Thyroid gland (tissue), 4 donors: ENCODE results near the gene ST8SIA2. TPM values are rescaled to one million over a fixed set of nuclear protein-coding genes. Genes with fewer than 3 reads are reported as not detected.

Experiments used
- DNase-seq, 2 donors: peaks; one replicate each; pipeline ENCODE4 v3.0.0-alpha.2; 2019
- H3K27ac ChIP-seq, 3 donors: fragments of 200-600 bp; sonication (generic); 1 replicate in 2 of 3; 2 replicates in 1 of 3; pipeline ENCODE4 v1.5.1; 2016 to 2019; ENCODE audit warnings: mild to moderate bottlenecking in 1 of 3, moderate library complexity in 1 of 3
- H3K27me3 ChIP-seq: fragments of 200-600 bp; sonication (generic); one replicate; pipeline ENCODE4 v1.5.1; 2019
- H3K36me3 ChIP-seq, 2 donors: fragments of 200-600 bp; sonication (generic); one replicate each; pipeline ENCODE4 v1.5.1; 2016 to 2019
- H3K4me1 ChIP-seq, 2 donors: fragments of 200-600 bp; sonication (generic); one replicate each; pipeline ENCODE4 v1.5.1; 2017 to 2019
- H3K4me3 ChIP-seq, 3 donors: fragments of 200-600 bp; sonication (generic); replicated peaks in 1 of 3; 1 replicate in 2 of 3; 2 replicates in 1 of 3; pipeline ENCODE4 v1.5.1; 2016; ENCODE audit warnings: mild to moderate bottlenecking in 1 of 3
- H3K9me3 ChIP-seq: fragments of 200-600 bp; sonication (generic); one replicate; pipeline ENCODE4 v1.5.1; 2017
- CTCF ChIP-seq, 6 experiments: fragments of 200-600 bp in 3 of 6; fragments of 450-650 bp in 3 of 6; sonication (generic) in 3 of 6; IDR thresholded peaks; one replicate each; pipeline ENCODE4 v1.5.1; 2016 to 2019; ENCODE audit warnings: antibody characterized with exemption in 6 of 6, mild to moderate bottlenecking in 2 of 6, inconsistent platforms in 1 of 6, moderate library complexity in 1 of 6
- POLR2A ChIP-seq, 2 donors: fragments of 450-650 bp; IDR thresholded peaks; one replicate each; pipeline ENCODE4 v1.6.1; 2017; ENCODE audit warnings: antibody characterized with exemption in 2 of 2, mild to moderate bottlenecking in 2 of 2, moderate library complexity in 1 of 2
- WGBS, 2 donors: methylation state at CpG; one replicate each; pipeline ENCODE4 v1.1.5; 2017; 5-methylcytosine and 5-hydroxymethylcytosine counted together
- intact Hi-C: fragments of 100-400 bp; cut with DNase I; formaldehyde crosslinking; loops from one replicate; pipeline ENCODE4 v1.15.1; 2023
- total RNA-seq, 4 donors: library from RNA; depleted of rRNA; stranded (reverse); fragments of >200 nt; gene quantifications; one replicate each; pipeline ENCODE4 v1.2.3, GENCODE V29; 2016

ST8SIA2 gene
- total RNA-seq, 4 donors from 2014 or later, result under 0.01 to 4.3 TPM; not detected in 2

GRCh38 chr15:92462424-92463125, 68.9 kb downstream of the ST8SIA2 start:
- TF ChIP-seq POLR2A (IDR thresholded peaks at IDR 0.05) (no peak), CTCF (IDR thresholded peaks at IDR 0.05) (no peak)
- Histone ChIP-seq H3K27me3 (no peaks in the 10 kb centered on the region), H3K4me1 (no peaks in the 10 kb centered on the region), H3K36me3 (no peaks in the 10 kb centered on the region), H3K27ac (no peak overlapping the region), H3K9me3 (no peaks in the 10 kb centered on the region), H3K4me3 (no peak overlapping the region)
- no peak for DNase-seq
- WGBS, 2 donors, result 80 to 89% methylated on average over 2 of the region's 2 CpGs
- intact Hi-C loops, result no loop called here

- no peaks in the 10 kb centered on the region for H3K9me3 ChIP-seq
- intact Hi-C loops, result no loop called here
- TF ChIP-seq POLR2A (IDR thresholded peaks at IDR 0.05) (no peak), CTCF (IDR thresholded peaks at IDR 0.05) (no peak)
- no peak overlapping the region for H3K4me3 ChIP-seq
- 71 to 91% methylated on average over 5 of the region's 5 CpGs for WGBS, 2 donors
- no peaks in the 10 kb centered on the region for H3K4me1 ChIP-seq
- no peaks in the 10 kb centered on the region for H3K36me3 ChIP-seq
- H3K27ac ChIP-seq, result no peak overlapping the region
- DNase-seq, result no peak
- no peaks in the 10 kb centered on the region for H3K27me3 ChIP-seq
Observed at GRCh38 chr15:92463352-92463751, 69.7 kb downstream of the ST8SIA2 start.

GRCh38 chr15:92463826-92464225, 70.1 kb downstream of the ST8SIA2 start:
- intact Hi-C loops, result no loop called here
- 88 to 89% methylated on average over 7 of the region's 7 CpGs for WGBS, 2 donors
- H3K27ac ChIP-seq, result no peak overlapping the region
- no peaks in the 10 kb centered on the region for H3K36me3 ChIP-seq
- no peaks in the 10 kb centered on the region for H3K27me3 ChIP-seq
- TF ChIP-seq POLR2A (IDR thresholded peaks at IDR 0.05) (no peak), CTCF (IDR thresholded peaks at IDR 0.05) (no peak)
- no peak overlapping the region for H3K4me3 ChIP-seq
- no peaks in the 10 kb centered on the region for H3K9me3 ChIP-seq
- no peaks in the 10 kb centered on the region for H3K4me1 ChIP-seq
- DNase-seq, result peak in 1 of 2 donors; percentile 9

- intact Hi-C loops, result no loop called here
- no peak for TF ChIP-seq POLR2A (IDR thresholded peaks at IDR 0.05)
- no peak for TF ChIP-seq CTCF (IDR thresholded peaks at IDR 0.05)
- DNase-seq, result no peak
- no peak overlapping the region for H3K4me3 ChIP-seq
- H3K36me3 ChIP-seq, result no peaks in the 10 kb centered on the region
- no peaks in the 10 kb centered on the region for H3K9me3 ChIP-seq
- no peaks in the 10 kb centered on the region for H3K27me3 ChIP-seq
- no peak overlapping the region for H3K27ac ChIP-seq
- WGBS, 2 donors, result 92 to 93% methylated on average over 6 to 7 of the region's 8 CpGs
- H3K4me1 ChIP-seq, result no peaks in the 10 kb centered on the region
Observed at GRCh38 chr15:92466834-92467233, 73.2 kb downstream of the ST8SIA2 start.

GRCh38 chr15:92467245-92467644, 73.6 kb downstream of the ST8SIA2 start:
- Histone ChIP-seq H3K4me3 (no peak overlapping the region), H3K9me3 (no peaks in the 10 kb centered on the region), H3K36me3 (no peaks in the 10 kb centered on the region), H3K27ac (no peak overlapping the region), H3K27me3 (no peaks in the 10 kb centered on the region), H3K4me1 (no peaks in the 10 kb centered on the region)
- WGBS, 2 donors, result 73 to 79% methylated on average over 11 of the region's 11 CpGs
- TF ChIP-seq CTCF (IDR thresholded peaks at IDR 0.05), result no peak
- no peak for TF ChIP-seq POLR2A (IDR thresholded peaks at IDR 0.05)
- intact Hi-C loops, result no loop called here
- no peak for DNase-seq
